H1 (cell line): ENCODE measurements around the gene SLC43A1. TPM values are rescaled to one million over a fixed set of nuclear protein-coding genes. Genes with fewer than 3 reads are reported as not detected.

ENCODE experiments used
- ASH2L ChIP-seq: fragments of 200-600, 300-600 bp; sonication (generic); IDR thresholded peaks from one replicate; pipeline ENCODE4 v1.7.1; 2017; ENCODE audit warnings: low read length
- BACH1 ChIP-seq: IDR thresholded peaks from 2 replicates; pipeline ENCODE4 v1.6.1; 2012; ENCODE audit warnings: low read length, improper control_type of control experiment
- CBX5 ChIP-seq: fragments of 300-800, 300-1000 bp; sonication (generic); IDR thresholded peaks from 2 replicates; pipeline ENCODE4 v1.7.1; 2016; ENCODE audit warnings: antibody characterized with exemption, low read length, low read depth
- CHD2 ChIP-seq: IDR thresholded peaks from 2 replicates; pipeline ENCODE4 v1.6.1; 2012; ENCODE audit warnings: low read length, improper control_type of control experiment
- E2F6 ChIP-seq: IDR thresholded peaks from 2 replicates; pipeline ENCODE4 v1.6.1; 2012; ENCODE audit warnings: inconsistent platforms
- EP300 ChIP-seq, 2 experiments: IDR thresholded peaks; 1 replicate in 1 of 2; 2 replicates in 1 of 2; pipeline ENCODE4 v1.6.1; 2011 to 2012; ENCODE audit warnings: low read depth in 2 of 2, low read length in 2 of 2, mild to moderate bottlenecking in 2 of 2, borderline replicate concordance in 1 of 2, inconsistent platforms in 1 of 2, moderate library complexity in 1 of 2
- EZH2 ChIP-seq: fragments of 200-600 bp; sonication (generic); IDR thresholded peaks from 2 replicates; pipeline ENCODE4 v1.7.1; 2012; ENCODE audit warnings: low read depth, mild to moderate bottlenecking, moderate library complexity, low read length, inconsistent platforms; ENCODE audit not compliant: severe bottlenecking
- FOSL1 ChIP-seq: IDR thresholded peaks from 2 replicates; pipeline ENCODE4 v1.6.1; 2011; ENCODE audit warnings: mild to moderate bottlenecking, low read depth, low read length, moderate library complexity; ENCODE audit not compliant: insufficient read depth
- HDAC2 ChIP-seq, 2 experiments: fragments of 300-600 bp in 1 of 2; sonication (generic) in 1 of 2; IDR thresholded peaks; 2 replicates each; pipeline ENCODE4 v1.6.1; 2011 to 2012; ENCODE audit warnings: low read depth in 2 of 2, low read length in 2 of 2, mild to moderate bottlenecking in 2 of 2, moderate library complexity in 2 of 2, borderline replicate concordance in 1 of 2, inconsistent platforms in 1 of 2
- MAFK ChIP-seq: IDR thresholded peaks from 2 replicates; pipeline ENCODE4 v1.6.1; 2012; ENCODE audit warnings: low read depth, mild to moderate bottlenecking, improper control_type of control experiment, low read length
- MAX ChIP-seq: IDR thresholded peaks from 2 replicates; pipeline ENCODE4 v1.6.1; 2012; ENCODE audit warnings: inconsistent platforms
- POLR2A ChIP-seq, 2 experiments: IDR thresholded peaks; 1 replicate in 1 of 2; 2 replicates in 1 of 2; pipeline ENCODE4 v1.6.1; 2011; ENCODE audit warnings: low read depth in 2 of 2, low read length in 2 of 2, mild to moderate bottlenecking in 2 of 2; ENCODE audit errors: control extremely low read depth in 1 of 2
- POU5F1 ChIP-seq: IDR thresholded peaks from 2 replicates; pipeline ENCODE4 v1.6.1; 2011; ENCODE audit warnings: low read depth, mild to moderate bottlenecking, low read length, moderate library complexity
- RNF2 ChIP-seq: fragments of 200-900, 300-1000 bp; sonication (generic); IDR thresholded peaks from 2 replicates; pipeline ENCODE4 v1.7.1; 2016; ENCODE audit warnings: borderline replicate concordance, low read depth, mild to moderate bottlenecking, antibody characterized with exemption, low read length; ENCODE audit not compliant: poor library complexity, severe bottlenecking; ENCODE audit errors: missing control alignments
- SAP30 ChIP-seq: fragments of 300-600 bp; sonication (generic); IDR thresholded peaks from 2 replicates; pipeline ENCODE4 v1.7.1; 2012; ENCODE audit warnings: low read length, moderate library complexity, mild to moderate bottlenecking, inconsistent platforms; ENCODE audit not compliant: insufficient read depth, insufficient replicate concordance
- SIRT6 ChIP-seq: IDR thresholded peaks from one replicate; pipeline ENCODE4 v1.7.1; 2012; ENCODE audit warnings: low read length, inconsistent platforms
- SP1 ChIP-seq: IDR thresholded peaks from 2 replicates; pipeline ENCODE4 v1.6.1; 2011; ENCODE audit warnings: low read depth, low read length
- SP2 ChIP-seq: IDR thresholded peaks from 2 replicates; pipeline ENCODE4 v1.6.1; 2012; ENCODE audit warnings: mild to moderate bottlenecking, low read length, inconsistent platforms
- SUZ12 ChIP-seq: fragments of 200-600 bp; sonication (generic); IDR thresholded peaks from 2 replicates; pipeline ENCODE4 v1.6.1; 2012; ENCODE audit warnings: mild to moderate bottlenecking, inconsistent platforms, low read length, moderate library complexity, mixed read lengths
- TAF1 ChIP-seq: IDR thresholded peaks from 2 replicates; pipeline ENCODE4 v1.6.1; 2011; ENCODE audit warnings: mild to moderate bottlenecking, low read depth, low read length
- TBP ChIP-seq: IDR thresholded peaks from 2 replicates; pipeline ENCODE4 v1.6.1; 2011; ENCODE audit warnings: low read depth, low read length, improper control_type of control experiment
- TCF12 ChIP-seq: IDR thresholded peaks from 2 replicates; pipeline ENCODE4 v1.6.1; 2011; ENCODE audit warnings: low read depth, mild to moderate bottlenecking, low read length
- ZNF274 ChIP-seq: IDR thresholded peaks from 2 replicates; pipeline ENCODE4 v1.7.0; 2012; ENCODE audit warnings: low read length, borderline replicate concordance; ENCODE audit errors: extremely low read depth
- polyA plus RNA-seq, 7 experiments: library from polyadenylated mRNA; depleted of rRNA in 3 of 7; stranded (reverse) in 5 of 7; unstranded in 2 of 7; fragments of >200 nt in 5 of 7; fragments of 200-250 nt in 2 of 7; gene quantifications; 1 replicate in 5 of 7; 2 replicates in 1 of 7; 4 replicates in 1 of 7; pipeline versions ENCODE4 v1.2.1 to v1.2.3, GENCODE V29; 2011 to 2013; ENCODE audit warnings: missing spikeins in 2 of 7, mixed read lengths in 2 of 7
- total RNA-seq: library from RNA; stranded (reverse); fragmentation: NEBNext Ultra II Directional; extraction: Animal tissue kit (Norgen Biotek cat#: 25700); gene quantifications from 2 replicates; pipeline ENCODE4 v1.2.1, GENCODE V29; 2021

Gene SLC43A1
- total and polyA plus RNA-seq, 2 of the 8 experiments (the other 6 are each of a cell fraction or from before 2014, with no cell fraction given), result 34.5 to 58.0 TPM

- TF ChIP-seq E2F6 (peak; percentile 94), SP1 (no peak), EP300 (IDR thresholded peaks at IDR 0.05; ENCODE audit: borderline replicate concordance in 1 of 2, low read depth in 2 of 2, low read length in 2 of 2) (no peak), SIRT6 (no peak), CBX5 (no peak), RNF2 (peak; percentile 58), HDAC2 (IDR thresholded peaks at IDR 0.05; ENCODE audit: borderline replicate concordance in 1 of 2, low read depth in 2 of 2, low read length in 2 of 2) (no peak; a peak in 1 of 4 replicates), FOSL1 (no peak), TCF12 (no peak), EZH2 (peak; percentile 65), MAX (peak; percentile 98), MAFK (no peak), POLR2A (IDR thresholded peaks at IDR 0.05; ENCODE audit: control extremely low read depth in 1 of 2, low read depth in 2 of 2, low read length in 2 of 2) (peak in 1 of 2 experiments; percentile 24; a peak in 1 of 3 replicates), ASH2L (peak; percentile 17), SUZ12 (peak; percentile 67; the same call in 1 of the 2 replicates), CHD2 (no peak), TAF1 (peak; percentile 40; the same call in 1 of the 2 replicates), BACH1 (peak; percentile 28; the same call in 1 of the 2 replicates), TBP (0 out of 2 replicates have a peak, but pooled peaks have one; percentile 8), POU5F1 (no peak), SP2 (no peak), SAP30 (no peak), ZNF274 (no peak)
These were observed 39.3 kb downstream of the SLC43A1 start (continued) for GRCh38 chr11:57476047-57476756.
